ENCODE data around the gene CCDC89. TPM values are rescaled to one million over a fixed set of nuclear protein-coding genes. Genes with fewer than 3 reads are reported as not detected.

The CCDC89 gene
- total RNA-seq, 1 experiment from 2014 or later, result not detected

DNA sequence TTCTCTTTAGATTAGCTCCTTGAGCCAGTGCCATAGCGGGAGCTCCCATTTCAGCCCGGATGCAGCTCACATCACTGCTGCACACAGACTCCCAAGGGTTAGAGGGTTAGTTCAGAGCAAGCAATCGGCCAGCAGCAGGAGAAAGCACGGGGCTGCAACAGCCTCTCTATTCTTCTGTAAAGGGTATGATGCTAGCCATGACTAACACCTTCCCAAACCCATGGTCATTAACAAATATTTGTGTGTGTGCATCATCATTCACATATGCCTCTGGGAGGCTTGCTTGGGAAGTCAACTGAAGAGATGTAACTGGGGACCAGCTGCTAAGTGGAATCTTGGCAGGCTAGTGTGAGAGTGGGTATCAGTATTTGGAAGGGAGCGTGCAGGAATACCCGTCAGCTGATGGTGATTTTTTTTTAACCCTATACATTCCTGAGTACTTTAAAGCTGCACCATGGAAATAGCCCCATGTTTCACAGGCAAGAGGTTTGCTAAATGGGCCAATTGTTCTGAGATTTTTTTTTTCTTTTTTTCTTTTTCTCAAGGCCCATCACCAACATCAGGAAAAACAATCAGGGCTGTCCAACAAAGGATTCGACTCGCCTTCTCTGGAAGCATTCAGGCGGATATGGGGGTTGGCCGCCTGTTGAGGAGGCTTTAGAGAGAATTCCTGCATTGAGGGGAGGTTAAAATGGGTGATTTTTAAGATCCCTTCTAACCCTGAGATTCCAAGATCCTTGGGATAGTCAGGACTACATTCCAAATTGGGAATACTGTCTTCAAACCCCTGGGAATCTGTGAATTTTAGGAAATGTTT, 33.2 kb upstream of the CCDC89 start:
- Mint-ChIP-seq H3K9me3 (ENCODE audit: unreplicated experiment) (no peaks in the 10 kb centered on the region), H3K36me3 (ENCODE audit: insufficient read depth, unreplicated experiment) (no peaks in the 10 kb centered on the region), H3K4me3 (ENCODE audit: unreplicated experiment) (no peak overlapping the region), H3K27me3 (ENCODE audit: insufficient read depth, unreplicated experiment) (no peaks in the 10 kb centered on the region), H3K4me1 (ENCODE audit: insufficient read depth, unreplicated experiment) (peaks cover 13% of the 10 kb centered on the region), H3K27ac (ENCODE audit: low read depth, unreplicated experiment) (no peak overlapping the region)
- no TSS peak for BruUV-seq (replicated peaks)
- ChIA-PET CTCF (interaction anchor here (0.6 to 1.1 kb wide), 5 partner anchors 20 to 491 kb away, joined by 3 to 5 read pairs (median 3); no protein-coding TSS in a partner anchor), POLR2A (interaction anchor here (0.7 kb wide), 2 partner anchors 9 to 133 kb away, joined by 3 read pairs; no protein-coding TSS in a partner anchor)
- DNase-seq (ENCODE audit: unreplicated experiment), result peak; percentile 85
- TF ChIP-seq, protein P1, sequence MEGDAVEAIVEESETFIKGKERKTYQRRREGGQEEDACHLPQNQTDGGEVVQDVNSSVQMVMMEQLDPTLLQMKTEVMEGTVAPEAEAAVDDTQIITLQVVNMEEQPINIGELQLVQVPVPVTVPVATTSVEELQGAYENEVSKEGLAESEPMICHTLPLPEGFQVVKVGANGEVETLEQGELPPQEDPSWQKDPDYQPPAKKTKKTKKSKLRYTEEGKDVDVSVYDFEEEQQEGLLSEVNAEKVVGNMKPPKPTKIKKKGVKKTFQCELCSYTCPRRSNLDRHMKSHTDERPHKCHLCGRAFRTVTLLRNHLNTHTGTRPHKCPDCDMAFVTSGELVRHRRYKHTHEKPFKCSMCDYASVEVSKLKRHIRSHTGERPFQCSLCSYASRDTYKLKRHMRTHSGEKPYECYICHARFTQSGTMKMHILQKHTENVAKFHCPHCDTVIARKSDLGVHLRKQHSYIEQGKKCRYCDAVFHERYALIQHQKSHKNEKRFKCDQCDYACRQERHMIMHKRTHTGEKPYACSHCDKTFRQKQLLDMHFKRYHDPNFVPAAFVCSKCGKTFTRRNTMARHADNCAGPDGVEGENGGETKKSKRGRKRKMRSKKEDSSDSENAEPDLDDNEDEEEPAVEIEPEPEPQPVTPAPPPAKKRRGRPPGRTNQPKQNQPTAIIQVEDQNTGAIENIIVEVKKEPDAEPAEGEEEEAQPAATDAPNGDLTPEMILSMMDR (IDR thresholded peaks at IDR 0.05; ENCODE audit: unreplicated experiment), result no peak
- intact Hi-C loops (cut with micrococcal nuclease), result no loop called here

DNA sequence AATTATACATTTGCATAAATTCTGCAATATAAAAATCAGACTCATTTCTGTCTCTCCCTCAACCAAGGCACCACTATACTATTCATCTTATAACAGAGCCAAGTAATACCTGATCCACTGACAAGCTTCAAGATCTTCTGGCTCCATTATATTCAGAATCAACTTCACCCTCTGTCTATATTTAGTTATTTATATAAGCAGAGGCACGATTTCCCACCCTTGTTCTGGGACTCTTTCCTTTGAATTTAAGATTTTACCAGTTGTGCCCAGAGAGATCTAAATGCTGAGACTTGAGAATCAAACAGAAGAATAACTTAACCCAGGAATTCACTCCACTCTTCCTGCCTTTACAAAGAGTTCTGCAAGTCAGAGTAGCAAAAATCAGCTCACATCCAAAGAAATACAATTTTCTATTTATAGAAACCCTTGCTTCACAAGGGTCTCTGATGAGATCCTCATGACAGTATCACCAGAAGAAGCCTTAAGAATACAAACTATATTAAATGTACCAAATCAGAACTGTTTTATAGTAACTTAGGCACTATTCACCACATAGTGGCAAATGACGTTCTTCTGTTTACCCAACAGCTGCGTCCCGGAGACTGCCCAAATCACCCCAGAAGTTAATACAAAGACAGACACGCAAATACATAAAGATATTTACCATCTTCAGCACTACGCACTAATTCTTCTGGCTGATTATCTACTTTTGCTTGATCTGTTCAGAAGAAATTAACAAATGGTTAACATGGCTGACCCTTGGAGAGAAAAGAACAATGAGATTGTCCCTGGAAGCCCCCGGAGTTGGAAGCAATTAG, 32.3 kb upstream of the CCDC89 start:
- TF ChIP-seq, protein P1 (IDR thresholded peaks at IDR 0.05; ENCODE audit: unreplicated experiment), result no peak
- Mint-ChIP-seq H3K9me3 (ENCODE audit: unreplicated experiment) (no peaks in the 10 kb centered on the region), H3K4me1 (ENCODE audit: insufficient read depth, unreplicated experiment) (peaks cover 13% of the 10 kb centered on the region), H3K4me3 (ENCODE audit: unreplicated experiment) (no peak overlapping the region), H3K27me3 (ENCODE audit: insufficient read depth, unreplicated experiment) (no peaks in the 10 kb centered on the region), H3K36me3 (ENCODE audit: insufficient read depth, unreplicated experiment) (no peaks in the 10 kb centered on the region), H3K27ac (ENCODE audit: low read depth, unreplicated experiment) (no peak overlapping the region)
- no TSS peak for BruUV-seq (replicated peaks)
- ChIA-PET POLR2A (no interaction called here), CTCF (interaction anchor here (0.6 to 1.5 kb wide), 7 partner anchors 19 to 492 kb away, joined by 3 to 5 read pairs (median 3); no protein-coding TSS in a partner anchor)
- no peak for DNase-seq (ENCODE audit: unreplicated experiment)
- intact Hi-C loops (cut with micrococcal nuclease), result no loop called here

DNA sequence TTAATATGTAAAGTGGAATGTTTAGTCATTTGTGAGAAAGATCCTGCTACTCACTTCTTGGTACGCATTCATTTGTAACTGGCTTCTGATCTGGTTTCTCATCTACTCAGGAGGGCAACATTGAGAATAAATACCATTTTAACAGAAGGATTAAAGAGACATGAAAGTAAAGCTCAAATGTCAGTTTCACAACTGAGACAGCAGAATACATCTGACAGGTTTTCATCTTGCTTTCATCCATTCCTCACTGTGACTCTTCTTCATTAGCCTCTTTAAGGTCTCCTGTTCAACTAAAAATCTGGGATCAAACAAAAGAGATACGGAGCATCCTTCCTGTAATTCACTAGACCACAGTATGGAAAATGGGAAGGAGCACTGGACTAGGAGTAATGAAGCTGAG, 31.4 kb upstream of the CCDC89 start:
- Mint-ChIP-seq H3K27ac (ENCODE audit: low read depth, unreplicated experiment) (no peak overlapping the region), H3K4me3 (ENCODE audit: unreplicated experiment) (no peak overlapping the region), H3K27me3 (ENCODE audit: insufficient read depth, unreplicated experiment) (no peaks in the 10 kb centered on the region), H3K9me3 (ENCODE audit: unreplicated experiment) (no peaks in the 10 kb centered on the region), H3K36me3 (ENCODE audit: insufficient read depth, unreplicated experiment) (no peaks in the 10 kb centered on the region), H3K4me1 (ENCODE audit: insufficient read depth, unreplicated experiment) (peaks cover 7% of the 10 kb centered on the region)
- DNase-seq (ENCODE audit: unreplicated experiment), result no peak
- no TSS peak for BruUV-seq (replicated peaks)
- CTCF ChIA-PET, result interaction anchor here (1.2 to 1.5 kb wide), 2 partner anchors 20 to 108 kb away, joined by 4 to 5 read pairs; no protein-coding TSS in a partner anchor
- intact Hi-C loops (cut with micrococcal nuclease), result no loop called here
- POLR2A ChIA-PET, result no interaction called here
- TF ChIP-seq, protein P1 (IDR thresholded peaks at IDR 0.05; ENCODE audit: unreplicated experiment), result no peak

DNA sequence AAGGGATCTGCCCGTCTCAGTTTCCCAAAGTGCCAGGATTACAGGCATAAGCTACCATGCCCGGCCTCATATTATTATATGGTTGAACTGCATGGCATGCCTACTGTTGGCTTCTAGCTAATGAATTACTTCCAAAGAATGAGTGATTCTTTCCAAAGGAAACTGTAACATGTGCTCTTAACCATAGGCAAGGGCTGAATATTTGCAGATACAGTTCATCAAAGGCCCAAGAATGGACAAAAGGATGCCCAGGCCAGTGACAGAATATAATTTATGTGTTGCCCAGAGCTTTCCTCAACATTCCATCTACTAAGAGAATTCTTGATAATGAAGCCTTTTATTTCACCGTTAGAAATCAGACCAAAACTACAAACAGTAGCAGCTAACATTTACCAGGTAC, 27.0 kb upstream of the CCDC89 start:
- Mint-ChIP-seq H3K9me3 (ENCODE audit: unreplicated experiment) (no peaks in the 10 kb centered on the region), H3K4me1 (ENCODE audit: insufficient read depth, unreplicated experiment) (no peaks in the 10 kb centered on the region), H3K27ac (ENCODE audit: low read depth, unreplicated experiment) (no peak overlapping the region), H3K27me3 (ENCODE audit: insufficient read depth, unreplicated experiment) (no peaks in the 10 kb centered on the region), H3K4me3 (ENCODE audit: unreplicated experiment) (no peak overlapping the region), H3K36me3 (ENCODE audit: insufficient read depth, unreplicated experiment) (no peaks in the 10 kb centered on the region)
- ChIA-PET POLR2A (no interaction called here), CTCF (interaction anchor here (0.9 to 1.2 kb wide), 2 partner anchors 17 to 113 kb away, joined by 3 to 8 read pairs; no protein-coding TSS in a partner anchor)
- DNase-seq (ENCODE audit: unreplicated experiment), result no peak
- intact Hi-C loops (cut with micrococcal nuclease), result no loop called here
- no TSS peak for BruUV-seq (replicated peaks)
- TF ChIP-seq, protein P1 (IDR thresholded peaks at IDR 0.05; ENCODE audit: unreplicated experiment), result no peak

All from MCF 10A (cell line).